ENCODE measurements around the gene SH2D5.

The SH2D5 gene

DNA sequence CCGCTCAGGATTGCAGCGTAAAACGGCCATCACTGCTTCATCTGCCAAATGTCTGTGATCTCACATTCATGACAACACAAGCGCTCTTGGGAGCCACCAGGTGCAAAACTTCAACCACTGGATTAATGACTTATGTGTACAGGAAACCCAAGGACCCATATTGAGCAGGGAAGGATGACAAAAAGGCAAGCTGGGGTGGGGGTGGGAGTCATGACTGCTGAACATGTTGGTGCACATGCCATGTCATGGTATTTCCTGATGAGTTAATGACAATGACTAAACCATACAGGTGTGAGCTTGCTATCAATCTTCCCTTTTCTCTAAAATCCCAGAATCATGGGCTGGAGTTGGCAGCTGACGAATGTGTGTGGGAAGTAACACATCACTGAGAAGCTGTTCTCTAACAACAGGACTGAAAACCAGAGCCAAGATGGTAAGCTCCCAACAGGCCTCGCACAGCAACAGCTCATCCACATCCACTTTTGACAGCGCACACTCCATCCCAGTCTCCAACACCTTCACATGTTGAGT is 3.1 kb upstream of the SH2D5 start:
- Histone ChIP-seq H3K27me3 (ENCODE audit: insufficient read depth, low read depth) (peaks cover 11% of the 10 kb centered on the region), H3K4me1 (ENCODE audit: low read depth, poor library complexity, severe bottlenecking) (peaks cover 25% of the 10 kb centered on the region), H3K9ac (no peak overlapping the region), H3K27ac (no peak overlapping the region), H2AFZ (ENCODE audit: low read depth) (no peak overlapping the region), H3K4me2 (no peak overlapping the region), H3K36me3 (ENCODE audit: insufficient read depth) (no peaks in the 10 kb centered on the region), H3K79me2 (ENCODE audit: insufficient read depth, low read depth) (no peaks in the 10 kb centered on the region), H3K4me3 (IDR thresholded peaks at IDR 0.05; ENCODE audit: insufficient read depth, low read depth, low read length) (no peak overlapping the region), H4K20me1 (ENCODE audit: insufficient read depth) (no peaks in the 10 kb centered on the region)
- TF ChIP-seq, protein P1, sequence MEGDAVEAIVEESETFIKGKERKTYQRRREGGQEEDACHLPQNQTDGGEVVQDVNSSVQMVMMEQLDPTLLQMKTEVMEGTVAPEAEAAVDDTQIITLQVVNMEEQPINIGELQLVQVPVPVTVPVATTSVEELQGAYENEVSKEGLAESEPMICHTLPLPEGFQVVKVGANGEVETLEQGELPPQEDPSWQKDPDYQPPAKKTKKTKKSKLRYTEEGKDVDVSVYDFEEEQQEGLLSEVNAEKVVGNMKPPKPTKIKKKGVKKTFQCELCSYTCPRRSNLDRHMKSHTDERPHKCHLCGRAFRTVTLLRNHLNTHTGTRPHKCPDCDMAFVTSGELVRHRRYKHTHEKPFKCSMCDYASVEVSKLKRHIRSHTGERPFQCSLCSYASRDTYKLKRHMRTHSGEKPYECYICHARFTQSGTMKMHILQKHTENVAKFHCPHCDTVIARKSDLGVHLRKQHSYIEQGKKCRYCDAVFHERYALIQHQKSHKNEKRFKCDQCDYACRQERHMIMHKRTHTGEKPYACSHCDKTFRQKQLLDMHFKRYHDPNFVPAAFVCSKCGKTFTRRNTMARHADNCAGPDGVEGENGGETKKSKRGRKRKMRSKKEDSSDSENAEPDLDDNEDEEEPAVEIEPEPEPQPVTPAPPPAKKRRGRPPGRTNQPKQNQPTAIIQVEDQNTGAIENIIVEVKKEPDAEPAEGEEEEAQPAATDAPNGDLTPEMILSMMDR (conservative IDR thresholded peaks at IDR 0.05; ENCODE audit: low read depth, low read length): no peak

DNA sequence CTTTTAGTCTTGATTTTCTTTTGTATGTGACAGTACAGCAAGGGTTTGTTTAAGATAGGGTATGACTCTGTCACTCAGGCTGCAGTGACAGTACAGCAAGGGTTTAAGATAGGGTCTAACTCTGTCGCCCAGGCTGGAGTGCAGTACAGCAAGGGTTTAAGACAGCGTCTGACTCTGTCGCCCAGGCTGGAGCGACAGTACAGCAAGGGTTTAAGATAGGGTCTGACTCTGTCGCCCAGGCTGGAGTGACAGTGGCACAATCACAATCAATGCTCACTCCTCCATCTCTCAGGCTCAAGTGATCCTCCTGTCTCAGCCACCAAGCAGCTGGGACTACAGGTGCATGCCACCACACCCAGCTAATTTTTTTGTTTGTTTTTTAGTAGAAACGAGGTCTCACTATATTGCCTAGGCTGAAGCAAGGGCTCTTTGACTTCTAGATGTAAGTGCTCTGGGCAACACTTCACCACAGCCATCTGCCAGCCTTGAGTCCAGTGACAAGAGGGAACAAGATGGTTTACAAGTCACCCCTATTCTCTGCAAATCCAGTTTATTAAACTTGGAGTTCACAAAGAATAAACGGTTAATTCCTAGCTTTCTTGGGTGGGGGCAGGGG is 965 bp upstream of the SH2D5 start:
- Histone ChIP-seq H3K27me3 (ENCODE audit: insufficient read depth, low read depth) (peaks cover 33% of the 10 kb centered on the region), H3K9ac (no peak overlapping the region; the same call in 1 of the 2 replicates), H3K36me3 (ENCODE audit: insufficient read depth) (no peaks in the 10 kb centered on the region), H2AFZ (ENCODE audit: low read depth) (peak overlapping the region; percentile 89), H3K79me2 (ENCODE audit: insufficient read depth, low read depth) (no peaks in the 10 kb centered on the region), H3K4me2 (peak overlapping the region; percentile 100), H3K4me3 (IDR thresholded peaks at IDR 0.05; ENCODE audit: insufficient read depth, low read depth, low read length) (peak overlapping the region; percentile 34), H3K4me1 (ENCODE audit: low read depth, poor library complexity, severe bottlenecking) (peaks cover 25% of the 10 kb centered on the region), H4K20me1 (ENCODE audit: insufficient read depth) (no peaks in the 10 kb centered on the region), H3K27ac (peak overlapping the region; percentile 16; the same call in 1 of the 2 replicates)
- TF ChIP-seq, protein P1 (conservative IDR thresholded peaks at IDR 0.05; ENCODE audit: low read depth, low read length): no peak; the same call in 1 of the 2 replicates

DNA sequence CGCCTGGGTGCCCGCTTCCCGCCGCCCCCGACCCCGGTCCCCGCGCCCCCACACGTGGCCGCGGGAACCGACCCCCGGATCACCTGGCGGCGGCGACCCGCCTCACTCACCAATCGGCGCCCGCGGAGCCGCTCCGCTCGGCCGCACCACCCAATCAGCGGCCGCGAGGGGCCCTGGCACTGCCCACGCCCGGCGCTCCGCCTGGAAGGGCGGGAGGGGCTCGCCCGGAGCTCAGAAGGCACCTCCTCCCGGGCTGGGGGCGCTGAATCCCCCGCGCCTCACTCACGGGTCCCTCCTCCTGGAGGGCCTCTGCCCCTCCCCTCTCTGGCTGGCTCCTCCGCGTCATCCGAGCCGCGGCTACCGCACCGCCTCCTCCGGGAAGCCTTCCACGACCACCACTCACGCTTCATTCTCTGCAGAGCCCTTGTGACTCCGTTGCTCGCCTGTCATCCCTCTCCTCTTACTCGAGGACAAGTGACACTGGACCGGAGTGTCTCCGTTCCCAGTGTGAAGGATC is 374 bp downstream of the SH2D5 start:
- Histone ChIP-seq H3K4me2 (peak overlapping the region; percentile 100), H3K27me3 (ENCODE audit: insufficient read depth, low read depth) (peaks cover 45% of the 10 kb centered on the region), H3K27ac (no peak overlapping the region)

DNA sequence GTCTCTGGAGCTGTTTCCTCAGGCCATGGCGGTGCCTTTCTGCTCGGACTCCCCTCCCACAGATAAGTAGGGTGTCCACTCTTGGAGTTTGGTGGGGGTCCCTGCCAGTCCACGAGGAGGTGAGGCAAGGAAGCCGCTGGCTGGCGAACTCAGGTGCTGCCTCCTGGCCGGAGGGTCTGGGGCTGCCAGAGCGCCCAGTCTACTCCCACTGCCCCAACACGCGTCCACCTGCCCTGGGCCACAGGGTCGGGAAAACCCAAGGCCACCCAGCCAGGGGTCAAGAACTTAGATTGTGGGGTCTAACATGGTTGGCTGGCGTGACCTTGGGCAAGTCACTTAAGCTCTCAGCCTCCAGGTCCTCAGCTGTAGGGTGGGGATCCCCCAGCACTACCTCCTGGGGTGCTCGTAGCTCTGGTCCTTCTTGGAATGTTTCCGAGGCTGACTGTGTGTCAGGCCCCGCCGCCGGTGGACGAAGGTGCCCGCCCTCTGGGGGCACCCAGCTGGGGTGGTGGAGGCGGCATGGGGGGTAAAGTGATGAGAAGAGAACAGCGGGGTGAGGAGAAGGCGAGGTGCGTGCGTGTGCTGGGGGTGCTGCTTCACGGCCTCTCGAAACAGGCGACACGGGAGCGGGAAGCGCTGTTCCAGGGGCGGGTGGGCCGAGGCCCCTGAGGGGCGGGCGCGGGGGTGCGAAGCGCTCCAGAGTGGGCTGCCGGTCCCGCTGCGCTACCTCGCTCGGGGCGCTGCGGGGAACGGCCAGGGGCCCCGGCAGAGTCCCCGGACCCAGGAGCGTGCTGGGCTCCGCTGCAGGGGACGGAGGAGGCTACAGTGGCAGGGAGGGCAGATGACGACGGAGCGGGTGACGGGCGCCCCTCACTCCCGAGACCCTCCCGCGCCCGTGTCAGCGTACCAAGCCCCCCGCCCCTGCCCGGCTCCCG is 1.2 kb downstream of the SH2D5 start:
- Histone ChIP-seq H4K20me1 (ENCODE audit: insufficient read depth) (no peaks in the 10 kb centered on the region), H3K4me3 (IDR thresholded peaks at IDR 0.05; ENCODE audit: insufficient read depth, low read depth, low read length) (peak overlapping the region; percentile 20), H3K27me3 (ENCODE audit: insufficient read depth, low read depth) (peaks cover 49% of the 10 kb centered on the region), H2AFZ (ENCODE audit: low read depth) (no peak overlapping the region), H3K79me2 (ENCODE audit: insufficient read depth, low read depth) (no peaks in the 10 kb centered on the region), H3K4me1 (ENCODE audit: low read depth, poor library complexity, severe bottlenecking) (peaks cover 25% of the 10 kb centered on the region), H3K36me3 (ENCODE audit: insufficient read depth) (no peaks in the 10 kb centered on the region), H3K9ac (no peak overlapping the region), H3K4me2 (peak overlapping the region; percentile 33; the same call in 1 of the 2 replicates), H3K27ac (no peak overlapping the region)
- TF ChIP-seq, protein P1 (conservative IDR thresholded peaks at IDR 0.05; ENCODE audit: low read depth, low read length): no peak

More for the DNA sequence above, 374 bp downstream of the SH2D5 start:
- TF ChIP-seq, protein P1 (conservative IDR thresholded peaks at IDR 0.05; ENCODE audit: low read depth, low read length): no peak
- H3K4me3 ChIP-seq (IDR thresholded peaks at IDR 0.05; ENCODE audit: insufficient read depth, low read depth, low read length): peak overlapping the region; percentile 20
- H3K36me3 ChIP-seq (ENCODE audit: insufficient read depth): no peaks in the 10 kb centered on the region
- H3K4me1 ChIP-seq (ENCODE audit: low read depth, poor library complexity, severe bottlenecking): peaks cover 25% of the 10 kb centered on the region
- no peaks in the 10 kb centered on the region for H4K20me1 ChIP-seq (ENCODE audit: insufficient read depth)
- H2AFZ ChIP-seq (ENCODE audit: low read depth): peak overlapping the region; percentile 89
- no peaks in the 10 kb centered on the region for H3K79me2 ChIP-seq (ENCODE audit: insufficient read depth, low read depth)
- H3K9ac ChIP-seq: peak overlapping the region; percentile 28; the same call in 1 of the 2 replicates

Measured in KMS-11 (cell line).